ENCODE data around the gene RUSC2.
"Not testable (repeated sequence)": the region's sequence is repeated elsewhere in the genome, so short reads cannot be mapped to it uniquely, and the experiment has no call there.

Gene RUSC2

GRCh38 chr9:35526087-35526801 lies 36.3 kb downstream of the RUSC2 start:
- DNase-seq = no peak

GRCh38 chr9:35529161-35529823 lies 39.4 kb downstream of the RUSC2 start:
- no peak for DNase-seq

- DNase-seq = no peak
Measured at GRCh38 chr9:35533398-35533797, 43.5 kb downstream of the RUSC2 start.

GRCh38 chr9:35534921-35535320 lies 45.0 kb downstream of the RUSC2 start:
- not testable (repeated sequence) for DNase-seq

GRCh38 chr9:35537913-35538312 lies 48.0 kb downstream of the RUSC2 start:
- no peak for DNase-seq

- DNase-seq = no peak
Measured at GRCh38 chr9:35538361-35539234, 48.7 kb downstream of the RUSC2 start.
